Mesenchymal stem cell (in vitro differentiated cells and primary cell): ENCODE measurements around the gene WNT5B.

Experiments used
- DNase-seq: peaks from one replicate; pipeline ENCODE4 v3.0.0-alpha.2; 2013
- H2AFZ ChIP-seq: one replicate; pipeline ENCODE4 v1.6.1; 2013; ENCODE audit warnings: low read depth, mild to moderate bottlenecking, control low read depth, inconsistent platforms, low read length, moderate library complexity
- H2AK5ac ChIP-seq: 2 replicates; pipeline ENCODE4 v1.6.1; 2013; ENCODE audit warnings: low read length, moderate library complexity, mild to moderate bottlenecking, inconsistent platforms; ENCODE audit not compliant: severe bottlenecking
- H2BK120ac ChIP-seq: one replicate; pipeline ENCODE4 v1.6.1; 2013; ENCODE audit warnings: low read depth, mild to moderate bottlenecking, inconsistent platforms, low read length, moderate library complexity
- H2BK12ac ChIP-seq, 2 experiments: one replicate each; pipeline ENCODE4 v1.6.1; 2013; ENCODE audit warnings: inconsistent platforms in 2 of 2, low read length in 2 of 2, mild to moderate bottlenecking in 2 of 2, moderate library complexity in 2 of 2, control low read depth in 1 of 2
- H2BK15ac ChIP-seq: one replicate; pipeline ENCODE4 v1.6.1; 2013; ENCODE audit warnings: mild to moderate bottlenecking, low read depth, inconsistent platforms; ENCODE audit not compliant: poor library complexity, severe bottlenecking
- H2BK5ac ChIP-seq: 2 replicates; pipeline ENCODE4 v1.6.1; 2013; ENCODE audit warnings: low read depth, mild to moderate bottlenecking, low read length, control low read depth, inconsistent platforms; ENCODE audit not compliant: poor library complexity, severe bottlenecking
- H3K14ac ChIP-seq, 2 experiments: one replicate each; pipeline ENCODE4 v1.6.1; 2013; ENCODE audit warnings: inconsistent platforms in 2 of 2, low read length in 2 of 2, control low read depth in 1 of 2, mild to moderate bottlenecking in 1 of 2, moderate library complexity in 1 of 2
- H3K18ac ChIP-seq, 2 experiments: one replicate each; pipeline ENCODE4 v1.6.1; 2013; ENCODE audit warnings: inconsistent platforms in 2 of 2, low read length in 2 of 2, control low read depth in 1 of 2, low read depth in 1 of 2, mild to moderate bottlenecking in 1 of 2
- H3K23ac ChIP-seq, 2 experiments: one replicate each; pipeline ENCODE4 v1.6.1; 2013; ENCODE audit warnings: inconsistent platforms in 2 of 2, low read length in 2 of 2, mild to moderate bottlenecking in 2 of 2, moderate library complexity in 2 of 2, control low read depth in 1 of 2
- H3K27ac ChIP-seq: 2 replicates; pipeline ENCODE4 v1.5.1; 2013; ENCODE audit warnings: mild to moderate bottlenecking, moderate library complexity, low read length, control low read depth, inconsistent platforms; ENCODE audit not compliant: poor library complexity, severe bottlenecking
- H3K27me3 ChIP-seq, 2 experiments: 2 replicates each; pipeline versions ENCODE4 v1.6.1 to v1.7.0; 2013; ENCODE audit warnings: low read length in 2 of 2, mild to moderate bottlenecking in 2 of 2, moderate library complexity in 2 of 2, control low read depth in 1 of 2, inconsistent platforms in 1 of 2; ENCODE audit not compliant: control insufficient read depth in 1 of 2, insufficient read depth in 1 of 2
- H3K36me3 ChIP-seq, 2 experiments: 2 replicates each; pipeline versions ENCODE4 v1.6.1 to v1.7.0; 2013; ENCODE audit warnings: low read length in 2 of 2, control low read depth in 1 of 2, inconsistent platforms in 1 of 2, low read depth in 1 of 2, mild to moderate bottlenecking in 1 of 2; ENCODE audit not compliant: insufficient read depth in 2 of 2, control insufficient read depth in 1 of 2
- H3K4ac ChIP-seq, 2 experiments: one replicate each; pipeline ENCODE4 v1.6.1; 2013; ENCODE audit warnings: inconsistent platforms in 2 of 2, low read length in 2 of 2, mild to moderate bottlenecking in 2 of 2, moderate library complexity in 2 of 2, control low read depth in 1 of 2, low read depth in 1 of 2
- H3K4me1 ChIP-seq: 2 replicates; pipeline ENCODE4 v1.6.1; 2013; ENCODE audit warnings: low read depth, low read length, control low read depth; ENCODE audit not compliant: control insufficient read depth, insufficient read depth
- H3K4me2 ChIP-seq: 2 replicates; pipeline ENCODE4 v1.6.1; 2013; ENCODE audit warnings: low read length, mild to moderate bottlenecking, inconsistent platforms; ENCODE audit not compliant: poor library complexity, severe bottlenecking
- H3K4me3 ChIP-seq, 2 experiments: 2 replicates each; pipeline versions ENCODE4 v1.5.1 to v1.7.0; 2013; ENCODE audit warnings: low read length in 2 of 2, mild to moderate bottlenecking in 2 of 2, control low read depth in 1 of 2, low read depth in 1 of 2; ENCODE audit not compliant: insufficient read depth in 1 of 2
- H3K79me1 ChIP-seq: replicated peaks from 2 replicates; pipeline ENCODE4 v1.6.1; 2013; ENCODE audit warnings: mild to moderate bottlenecking, control low read depth, low read length, inconsistent platforms; ENCODE audit not compliant: poor library complexity, severe bottlenecking
- H3K9ac ChIP-seq: 2 replicates; pipeline ENCODE4 v1.7.0; 2013; ENCODE audit warnings: mild to moderate bottlenecking, low read length, moderate library complexity
- H3K9me3 ChIP-seq: 2 replicates; pipeline ENCODE4 v1.7.0; 2013; ENCODE audit warnings: mild to moderate bottlenecking, low read length; ENCODE audit not compliant: control insufficient read depth
- H4K8ac ChIP-seq: one replicate; pipeline ENCODE4 v1.6.1; 2013; ENCODE audit warnings: inconsistent platforms, mild to moderate bottlenecking, low read length, moderate library complexity
- H4K91ac ChIP-seq: one replicate; pipeline ENCODE4 v1.6.1; 2013; ENCODE audit warnings: mild to moderate bottlenecking, low read length, inconsistent platforms
- WGBS: methylation state at CpG from one replicate; pipeline ENCODE4 v1.1.7; 2013; ENCODE audit warnings: mixed read lengths; 5-methylcytosine and 5-hydroxymethylcytosine counted together

Gene WNT5B

GRCh38 chr12:1594261-1595025, 34.6 kb upstream of the WNT5B start, which contains the start of gene FBXL14:
Gene FBXL14, minus strand, starts transcription at chr12:1594581. Its CDS starts 515 bp downstream, at chr12:1594066.
- peak within 1 kb of the TSS; percentile 90 for H2BK120ac ChIP-seq
- H3K4me3 ChIP-seq, result peak within 1 kb of the TSS; percentile 70 to 87
- H3K4me1 ChIP-seq, result peaks cover 20% of the 10 kb centered on the region
- H3K18ac ChIP-seq, result peak within 1 kb of the TSS; percentile 87 to 98
- H2BK15ac ChIP-seq, result peak within 1 kb of the TSS; percentile 100
- H3K14ac ChIP-seq, result peak within 1 kb of the TSS; percentile 63 to 85
- WGBS, result under 1% methylated on average over 72 of the region's 115 CpGs
- peak within 1 kb of the TSS; percentile 41 to 89 for H2BK12ac ChIP-seq
- peak within 1 kb of the TSS; percentile 11 to 60 for H3K23ac ChIP-seq
- peaks cover 5 to 7% of the 10 kb centered on the region in 2 experiments for H3K36me3 ChIP-seq
- no peaks in the 10 kb centered on the region for H3K27me3 ChIP-seq
- peak; percentile 90 for DNase-seq
- peak within 1 kb of the TSS; percentile 99 for H3K9ac ChIP-seq
- peaks cover 5% of the 10 kb centered on the region for H3K79me1 ChIP-seq
- peak within 1 kb of the TSS; percentile 96 for H2BK5ac ChIP-seq
- H3K27ac ChIP-seq, result peak within 1 kb of the TSS; percentile 89
- H3K4me2 ChIP-seq, result peak within 1 kb of the TSS; percentile 98
- H4K8ac ChIP-seq, result peak within 1 kb of the TSS; percentile 92
- H2AK5ac ChIP-seq, result peak within 1 kb of the TSS; percentile 82
- peak within 1 kb of the TSS; percentile 83 for H4K91ac ChIP-seq
- H3K4ac ChIP-seq, result peak within 1 kb of the TSS; percentile 88
- H2AFZ ChIP-seq, result peak within 1 kb of the TSS; percentile 72
- H3K9me3 ChIP-seq, result no peaks in the 10 kb centered on the region

- H2BK15ac ChIP-seq, result no peak overlapping the region
- H3K4me2 ChIP-seq, result peak overlapping the region; percentile 98
- no peak overlapping the region for H3K14ac ChIP-seq
- H2BK12ac ChIP-seq, result peak overlapping the region; percentile 41 to 89
- peak; percentile 41 for DNase-seq
- H3K27me3 ChIP-seq, result no peaks in the 10 kb centered on the region
- peak overlapping the region; percentile 88 for H3K4ac ChIP-seq
- peak overlapping the region; percentile 70 to 87 for H3K4me3 ChIP-seq
- H3K9me3 ChIP-seq, result no peaks in the 10 kb centered on the region
- H2BK5ac ChIP-seq, result peak overlapping the region; percentile 24
- H4K8ac ChIP-seq, result peak overlapping the region; percentile 92
- H3K4me1 ChIP-seq, result peaks cover 20% of the 10 kb centered on the region
- H3K18ac ChIP-seq, result peak overlapping the region; percentile 87 to 91
- peak overlapping the region; percentile 82 for H2AK5ac ChIP-seq
- H3K23ac ChIP-seq, result no peak overlapping the region
- peaks cover 5 to 7% of the 10 kb centered on the region in 2 experiments for H3K36me3 ChIP-seq
- 11% methylated on average over 18 of the region's 19 CpGs for WGBS
- H2AFZ ChIP-seq, result peak overlapping the region; percentile 72
- peak overlapping the region; percentile 89 for H2BK120ac ChIP-seq
- peaks cover 7% of the 10 kb centered on the region for H3K79me1 ChIP-seq
- H3K9ac ChIP-seq, result peak overlapping the region; percentile 99
- peak overlapping the region; percentile 89 for H3K27ac ChIP-seq
- peak overlapping the region; percentile 74 for H4K91ac ChIP-seq
Measured at GRCh38 chr12:1595026-1595561, 33.9 kb upstream of the WNT5B start.

GRCh38 chr12:1595690-1596347, 33.2 kb upstream of the WNT5B start:
- peak overlapping the region; percentile 99 for H3K9ac ChIP-seq
- no peak overlapping the region for H3K4ac ChIP-seq
- H3K36me3 ChIP-seq, result peaks cover 5 to 7% of the 10 kb centered on the region in 2 experiments
- no peak overlapping the region for H2BK5ac ChIP-seq
- H3K18ac ChIP-seq, result no peak overlapping the region
- no peak overlapping the region for H2BK12ac ChIP-seq
- peaks cover 10% of the 10 kb centered on the region for H3K79me1 ChIP-seq
- no peaks in the 10 kb centered on the region for H3K27me3 ChIP-seq
- no peak overlapping the region for H3K23ac ChIP-seq
- H2AK5ac ChIP-seq, result no peak overlapping the region
- peak overlapping the region; percentile 31 for H3K27ac ChIP-seq
- H3K4me1 ChIP-seq, result peaks cover 18% of the 10 kb centered on the region
- no peak overlapping the region for H2BK120ac ChIP-seq
- H4K91ac ChIP-seq, result no peak overlapping the region
- no peak overlapping the region for H2BK15ac ChIP-seq
- no peak overlapping the region for H2AFZ ChIP-seq
- H3K4me2 ChIP-seq, result no peak overlapping the region
- DNase-seq, result no peak
- H3K9me3 ChIP-seq, result no peaks in the 10 kb centered on the region
- H4K8ac ChIP-seq, result no peak overlapping the region
- H3K4me3 ChIP-seq, result peak overlapping the region in 1 of 2 experiments; percentile 87
- no peak overlapping the region for H3K14ac ChIP-seq
- 83% methylated on average over 7 of the region's 9 CpGs for WGBS

- no peak overlapping the region for H3K27ac ChIP-seq
- no peak overlapping the region for H4K91ac ChIP-seq
- no peak overlapping the region for H3K4me2 ChIP-seq
- H3K4me1 ChIP-seq, result peaks cover 2% of the 10 kb centered on the region
- no peak overlapping the region for H2BK12ac ChIP-seq
- H3K36me3 ChIP-seq, result no peaks in the 10 kb centered on the region
- no peaks in the 10 kb centered on the region for H3K27me3 ChIP-seq
- H4K8ac ChIP-seq, result no peak overlapping the region
- H3K14ac ChIP-seq, result no peak overlapping the region
- H2AFZ ChIP-seq, result no peak overlapping the region
- no peak overlapping the region for H3K4me3 ChIP-seq
- H2BK5ac ChIP-seq, result no peak overlapping the region
- H3K9ac ChIP-seq, result no peak overlapping the region
- no peak overlapping the region for H2BK15ac ChIP-seq
- H2AK5ac ChIP-seq, result no peak overlapping the region
- H3K18ac ChIP-seq, result no peak overlapping the region
- H2BK120ac ChIP-seq, result no peak overlapping the region
- no peak overlapping the region for H3K4ac ChIP-seq
- no peak overlapping the region for H3K23ac ChIP-seq
- no peaks in the 10 kb centered on the region for H3K9me3 ChIP-seq
- no peak for DNase-seq
- H3K79me1 ChIP-seq, result peaks cover 13% of the 10 kb centered on the region
- WGBS, result no CpG with 5 or more reads among the region's 3 CpGs
Measured at GRCh38 chr12:1598757-1599156, 30.3 kb upstream of the WNT5B start.
